Erythroblast (primary cell): Measurements from ENCODE around the gene SEMG2.

Source experiments
- GATA1 ChIP-seq: IDR thresholded peaks from 2 replicates; pipeline ENCODE4 v1.6.1; 2011; ENCODE audit warnings: low read depth, mild to moderate bottlenecking, control low read depth, low read length, moderate library complexity
- POLR2A ChIP-seq: IDR thresholded peaks from 2 replicates; pipeline ENCODE4 v1.6.1; 2011; ENCODE audit warnings: mild to moderate bottlenecking, low read length

DNA sequence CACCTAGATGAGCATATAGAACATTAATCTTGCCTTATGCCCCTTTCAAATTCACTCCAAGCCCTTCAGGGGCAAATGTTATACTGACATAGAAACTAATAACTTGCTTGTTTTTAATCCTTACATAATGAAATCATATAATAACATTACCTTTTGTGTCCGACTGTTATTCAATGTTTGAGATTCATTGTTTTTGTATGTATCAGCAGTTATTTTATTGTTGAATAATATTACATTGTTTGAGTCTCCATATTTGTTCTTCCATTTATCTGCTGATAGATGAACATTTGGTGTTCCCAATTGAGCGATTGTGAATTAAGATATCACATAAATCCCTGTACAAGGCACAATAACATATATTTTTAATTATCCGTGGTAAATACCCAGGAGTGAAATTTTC, 8.3 kb upstream of the SEMG2 start:
- TF ChIP-seq POLR2A = no peak
- no peak for TF ChIP-seq GATA1
